Fibroblast of villous mesenchyme (primary cell): ENCODE data around the gene PARL. TPM values are rescaled to one million over a fixed set of nuclear protein-coding genes. Genes with fewer than 3 reads are reported as not detected.

Experiments
- DNase-seq: peaks from one replicate; pipeline ENCODE4 v3.0.0-alpha.2; 2010; ENCODE audit warnings: low read depth
- H3K4me3 ChIP-seq: 2 replicates; pipeline ENCODE4 v1.5.1; 2011; ENCODE audit warnings: low read depth, mild to moderate bottlenecking, low read length
- total RNA-seq: library from RNA; depleted of rRNA; stranded (reverse); fragments of >200 nt; gene quantifications from 2 replicates; pipeline ENCODE4 v1.2.3, GENCODE V29; 2012
- TF ChIP-seq, protein P1 (sequence below): IDR thresholded peaks from 2 replicates; pipeline ENCODE4 v1.5.1; 2012; ENCODE audit warnings: low read depth, mild to moderate bottlenecking, low read length; ENCODE audit not compliant: insufficient read depth

Gene PARL
- total RNA-seq, 1 donor: 31.5 TPM

DNA sequence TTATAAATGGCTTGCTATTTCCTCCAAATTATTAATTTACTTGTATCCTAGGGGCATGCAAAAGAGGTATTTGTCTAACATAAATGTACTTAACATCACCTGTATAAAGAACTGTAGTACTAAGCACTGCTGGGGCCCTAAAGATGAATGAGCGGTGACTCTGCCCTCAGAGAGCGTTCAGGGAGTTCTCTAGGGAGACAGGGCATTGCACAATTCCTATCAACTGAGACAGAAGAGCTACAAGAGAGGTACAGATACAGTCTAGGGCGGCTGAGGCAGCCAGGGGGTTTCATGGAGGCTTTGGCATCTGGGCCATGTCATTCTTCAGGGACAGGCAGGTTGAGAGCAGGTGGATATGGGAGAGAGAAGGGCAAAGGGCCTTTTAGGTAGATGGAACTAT is 39.9 kb upstream of the PARL start:
- DNase-seq: no peak
- H3K4me3 ChIP-seq: no peak overlapping the region
- TF ChIP-seq, protein P1, sequence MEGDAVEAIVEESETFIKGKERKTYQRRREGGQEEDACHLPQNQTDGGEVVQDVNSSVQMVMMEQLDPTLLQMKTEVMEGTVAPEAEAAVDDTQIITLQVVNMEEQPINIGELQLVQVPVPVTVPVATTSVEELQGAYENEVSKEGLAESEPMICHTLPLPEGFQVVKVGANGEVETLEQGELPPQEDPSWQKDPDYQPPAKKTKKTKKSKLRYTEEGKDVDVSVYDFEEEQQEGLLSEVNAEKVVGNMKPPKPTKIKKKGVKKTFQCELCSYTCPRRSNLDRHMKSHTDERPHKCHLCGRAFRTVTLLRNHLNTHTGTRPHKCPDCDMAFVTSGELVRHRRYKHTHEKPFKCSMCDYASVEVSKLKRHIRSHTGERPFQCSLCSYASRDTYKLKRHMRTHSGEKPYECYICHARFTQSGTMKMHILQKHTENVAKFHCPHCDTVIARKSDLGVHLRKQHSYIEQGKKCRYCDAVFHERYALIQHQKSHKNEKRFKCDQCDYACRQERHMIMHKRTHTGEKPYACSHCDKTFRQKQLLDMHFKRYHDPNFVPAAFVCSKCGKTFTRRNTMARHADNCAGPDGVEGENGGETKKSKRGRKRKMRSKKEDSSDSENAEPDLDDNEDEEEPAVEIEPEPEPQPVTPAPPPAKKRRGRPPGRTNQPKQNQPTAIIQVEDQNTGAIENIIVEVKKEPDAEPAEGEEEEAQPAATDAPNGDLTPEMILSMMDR: no peak

DNA sequence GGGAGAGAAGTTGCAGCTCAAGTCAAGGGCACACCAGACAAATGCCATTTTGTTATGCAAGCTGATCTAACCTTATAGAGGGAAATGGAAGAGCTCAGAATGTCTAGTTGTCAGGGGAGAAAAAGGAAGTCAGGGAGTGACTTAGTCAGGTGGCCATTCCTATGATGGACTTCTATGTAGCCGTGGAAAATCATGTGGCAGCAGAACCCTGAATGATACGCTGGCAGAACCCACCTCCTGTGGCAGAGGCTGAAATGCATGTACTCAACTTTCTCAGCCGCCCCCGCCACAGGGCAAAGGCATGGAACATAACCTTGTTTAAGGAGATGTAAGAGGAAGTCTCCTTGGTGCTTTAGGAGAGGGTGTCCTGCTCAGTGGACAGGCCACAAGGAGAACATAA is 37.7 kb upstream of the PARL start:
- TF ChIP-seq, protein P1: no peak
- H3K4me3 ChIP-seq: no peak overlapping the region
- no peak for DNase-seq

DNA sequence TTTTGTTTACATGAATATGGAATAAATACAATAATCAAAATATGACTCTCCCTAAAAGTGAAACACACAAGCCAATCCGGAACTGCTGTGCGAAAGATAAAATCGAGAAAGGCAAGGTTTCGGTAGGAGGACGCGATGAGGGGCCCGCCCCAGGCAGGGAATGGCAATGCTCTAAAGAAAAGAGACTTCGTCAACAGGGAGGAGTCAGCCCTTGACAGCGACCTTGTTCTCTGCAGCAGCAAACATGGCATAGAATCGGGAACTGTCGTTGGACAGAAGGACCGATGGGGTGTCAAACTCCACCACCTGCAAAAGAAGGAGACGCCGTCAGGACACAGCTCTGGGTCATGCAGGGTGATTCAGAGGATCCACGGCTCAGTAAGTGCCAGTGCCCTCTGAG is 36.4 kb upstream of the PARL start:
- DNase-seq: no peak
- TF ChIP-seq, protein P1: no peak
- H3K4me3 ChIP-seq: no peak overlapping the region

DNA sequence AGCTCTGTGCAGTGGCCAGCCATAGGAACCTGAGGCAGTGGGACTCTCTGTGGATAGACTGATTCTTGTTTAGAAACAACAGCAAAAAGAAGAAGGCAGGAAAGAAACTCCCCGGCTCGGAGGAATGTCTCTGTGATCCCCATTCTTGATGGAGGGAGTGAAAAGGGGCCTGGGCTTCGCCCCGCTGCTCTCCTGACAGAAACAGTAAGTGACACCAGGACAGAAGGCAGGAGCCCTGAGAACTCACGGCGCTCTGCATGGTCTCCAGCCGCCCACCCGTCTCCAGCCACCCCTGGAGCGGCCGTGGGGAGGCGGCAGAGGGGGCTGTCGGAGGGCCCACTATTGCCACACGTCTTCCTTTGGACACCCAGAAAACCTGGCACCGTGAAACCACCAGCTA is 35.7 kb upstream of the PARL start:
- TF ChIP-seq, protein P1: no peak
- H3K4me3 ChIP-seq: no peak overlapping the region
- no peak for DNase-seq

DNA sequence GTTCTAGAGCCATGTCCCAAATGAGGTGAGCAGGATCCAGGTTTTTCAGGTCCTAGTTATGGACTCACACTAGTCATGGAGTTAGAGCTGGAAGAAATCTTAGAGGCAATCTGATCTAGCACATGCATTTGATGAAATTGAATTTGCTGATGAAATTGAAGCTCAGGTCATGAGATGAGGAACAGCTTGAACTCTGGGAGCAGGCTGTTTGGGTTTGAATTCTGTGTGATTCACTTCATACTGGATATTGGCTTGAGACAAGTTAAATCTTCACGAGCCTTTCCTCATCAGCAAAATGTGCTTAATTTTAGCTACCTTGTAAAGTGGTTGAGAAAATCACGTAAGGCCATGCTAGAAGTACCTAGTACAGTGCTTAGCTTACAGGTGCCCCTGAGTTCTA is 33.5 kb upstream of the PARL start:
- no peak for DNase-seq
- TF ChIP-seq, protein P1: no peak
- no peak overlapping the region for H3K4me3 ChIP-seq

DNA sequence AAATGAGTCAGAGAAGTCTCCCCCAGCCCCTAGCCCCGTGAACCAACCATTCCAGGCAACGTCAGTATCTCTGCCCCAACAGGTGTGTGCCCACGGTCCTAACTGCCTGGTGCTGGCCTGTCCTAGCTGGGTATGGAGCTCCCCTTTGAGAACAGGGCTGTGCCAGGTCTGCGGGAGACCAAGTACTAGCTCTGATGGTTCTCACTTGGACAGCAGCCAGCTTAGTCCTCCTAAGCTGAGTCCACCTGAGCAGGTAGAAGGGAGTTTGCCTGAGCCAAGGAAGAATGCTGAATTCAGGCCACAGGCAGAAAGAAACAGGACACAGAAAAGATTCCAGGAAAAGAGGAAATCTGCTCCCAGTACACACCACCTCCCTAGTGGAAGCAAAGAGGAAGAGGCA is 33.1 kb upstream of the PARL start:
- TF ChIP-seq, protein P1: no peak
- H3K4me3 ChIP-seq: no peak overlapping the region

DNA sequence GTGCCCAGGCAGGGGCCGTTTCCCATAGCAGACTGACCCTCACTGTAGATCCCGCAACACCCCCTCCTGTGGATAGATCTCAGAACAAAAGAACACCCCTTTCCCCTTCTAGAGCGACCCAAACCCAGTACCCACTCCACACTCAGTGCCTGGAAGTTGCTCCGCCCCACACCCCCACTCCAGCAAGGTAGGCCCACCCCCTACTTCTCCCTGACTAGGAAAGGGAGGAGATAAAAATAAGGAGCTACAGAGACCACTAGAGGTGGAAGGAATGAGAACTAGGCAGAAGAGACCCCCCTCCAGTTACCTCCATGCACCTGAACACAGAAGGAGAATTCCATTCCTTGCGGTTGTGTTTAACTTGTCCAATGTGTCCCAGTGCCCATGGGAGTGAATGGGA is 30.2 kb upstream of the PARL start:
- DNase-seq: no peak
- H3K4me3 ChIP-seq: no peak overlapping the region
- TF ChIP-seq, protein P1: no peak

More for the DNA sequence above, 33.1 kb upstream of the PARL start:
- DNase-seq: no peak
